ENCODE data around the gene TUBGCP6.

TUBGCP6 gene

GRCh38 chr22:50261615-50262459, 17.0 kb upstream of the TUBGCP6 start, which contains the start of gene MAPK12:
MAPK12 (minus strand) TSS chr22:50261683; CDS start chr22:50261509, 174 bp downstream.
- no peak for DNase-seq

DNA sequence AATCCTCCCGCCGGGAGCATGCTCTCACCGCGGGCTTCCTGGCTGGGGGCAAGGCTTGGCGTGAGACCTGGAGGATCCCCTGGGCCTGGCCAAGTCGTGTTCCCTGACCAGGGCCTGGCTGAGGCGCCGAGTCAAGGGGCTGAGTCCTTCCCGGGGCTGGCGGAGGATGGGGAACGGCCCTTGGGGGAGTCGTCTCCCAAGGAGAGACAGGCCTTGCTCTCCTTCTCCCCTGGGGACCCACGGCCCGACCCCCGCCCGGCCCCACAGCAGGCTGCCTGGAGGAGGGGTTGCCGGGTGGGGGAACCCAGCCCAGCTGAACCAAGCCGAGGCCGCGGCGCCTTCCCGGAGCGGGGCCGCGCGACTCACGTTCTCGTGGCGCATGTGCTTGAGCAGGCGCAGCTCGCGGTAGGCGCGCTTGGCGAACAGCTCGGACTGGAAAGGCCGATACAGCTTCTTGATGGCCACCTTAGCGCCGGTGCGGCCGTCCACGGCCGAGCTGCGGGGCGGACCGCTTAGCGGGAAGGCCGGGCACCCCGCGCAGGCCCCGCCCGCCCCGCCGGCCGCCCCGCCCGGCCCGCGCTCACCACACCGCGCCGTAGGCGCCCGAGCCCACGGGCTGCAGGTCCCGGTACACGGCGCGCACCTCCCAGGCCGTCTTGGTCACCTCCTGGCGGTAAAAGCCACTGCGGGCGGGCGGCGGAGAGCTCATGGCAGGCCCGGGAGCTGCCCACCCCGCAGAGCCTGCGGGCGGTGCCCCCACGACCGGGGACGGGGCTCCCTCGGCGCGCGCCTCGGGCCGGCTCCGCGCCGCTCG, 16.2 kb upstream of the TUBGCP6 start:
- peak; percentile 46 for DNase-seq

DNA sequence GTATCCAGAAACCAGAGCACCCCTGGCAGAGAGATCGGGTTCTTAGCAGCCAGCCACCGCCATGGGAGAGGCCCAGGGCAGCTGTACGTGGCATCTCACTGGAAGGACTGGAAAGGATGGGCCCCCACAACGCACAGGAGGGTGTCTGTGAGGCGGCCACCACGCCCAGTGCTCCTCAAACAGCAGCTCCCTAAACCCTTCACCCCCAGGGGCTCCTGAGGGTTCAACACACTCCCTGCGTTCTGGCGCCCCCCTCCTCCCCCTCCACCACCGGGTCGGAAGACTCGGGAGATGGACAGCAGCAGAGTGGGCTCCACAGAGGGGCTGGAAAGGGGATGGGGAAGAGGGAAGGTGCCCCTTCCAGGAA, 15.6 kb upstream of the TUBGCP6 start:
- no peak for DNase-seq

DNA sequence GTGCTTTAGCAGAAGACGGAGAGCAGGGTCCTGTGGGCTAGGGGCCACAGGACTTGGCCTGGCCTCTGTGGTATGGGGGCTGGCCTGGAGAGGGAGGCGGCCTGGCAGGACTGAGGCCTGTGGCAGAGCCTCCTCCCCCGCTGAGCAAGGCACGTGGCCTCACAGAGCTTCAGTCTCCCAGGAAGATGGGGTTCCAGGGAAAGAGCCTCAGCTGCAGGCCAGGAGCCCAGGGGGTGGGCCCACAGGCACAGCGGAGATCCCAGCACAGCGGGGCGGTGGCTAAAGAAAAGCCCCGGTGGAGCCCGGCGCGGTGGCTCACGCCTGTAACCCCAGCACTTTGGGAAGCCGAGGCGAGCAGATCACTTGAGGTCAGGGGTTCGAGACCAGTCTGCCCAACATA, 14.5 kb upstream of the TUBGCP6 start:
- DNase-seq: no peak

DNA sequence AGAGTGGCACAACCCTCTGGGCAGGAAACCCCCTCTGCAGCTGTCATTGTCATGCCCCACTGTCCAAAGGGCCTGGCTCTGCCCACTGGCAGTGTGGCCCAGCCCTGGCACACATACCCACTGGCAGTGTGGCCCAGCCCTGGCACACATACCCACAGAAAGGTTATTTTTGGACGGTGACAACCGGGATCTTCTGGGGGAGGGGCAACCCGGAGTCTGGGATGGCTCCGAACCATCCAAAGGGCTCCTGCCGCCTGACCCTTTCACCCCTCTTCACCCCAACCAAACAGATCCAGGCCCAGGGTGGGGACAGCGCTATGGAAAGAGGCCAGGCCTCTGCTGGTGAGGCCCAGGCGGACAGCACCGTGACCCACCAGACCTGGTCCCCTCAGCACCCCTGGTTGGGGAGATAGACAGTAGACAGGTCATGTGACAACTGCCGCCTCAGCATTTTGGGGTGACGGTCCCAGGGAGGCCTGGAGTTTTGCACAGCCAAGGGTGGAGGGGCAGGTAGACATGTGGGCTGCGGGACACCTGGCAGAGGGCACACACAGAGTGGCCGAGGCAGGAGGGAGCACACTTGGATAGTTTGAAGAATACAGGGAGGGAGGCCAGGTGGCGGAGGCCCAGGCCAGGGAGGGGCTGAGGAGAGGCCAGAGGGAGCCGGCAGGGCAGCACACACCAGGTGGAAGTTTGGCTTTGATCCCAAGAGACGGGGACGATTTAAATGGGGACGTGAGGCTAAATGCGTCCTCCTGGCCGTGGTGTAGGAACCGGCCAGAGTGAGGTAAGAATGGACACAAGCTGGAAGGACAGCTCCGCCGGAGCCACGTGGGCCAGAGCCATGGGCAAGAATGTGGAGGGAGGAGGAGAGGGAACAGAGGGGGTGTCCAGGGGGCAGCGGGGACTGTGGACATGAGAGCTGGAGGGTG, 13.8 kb upstream of the TUBGCP6 start:
- DNase-seq: no peak

DNA sequence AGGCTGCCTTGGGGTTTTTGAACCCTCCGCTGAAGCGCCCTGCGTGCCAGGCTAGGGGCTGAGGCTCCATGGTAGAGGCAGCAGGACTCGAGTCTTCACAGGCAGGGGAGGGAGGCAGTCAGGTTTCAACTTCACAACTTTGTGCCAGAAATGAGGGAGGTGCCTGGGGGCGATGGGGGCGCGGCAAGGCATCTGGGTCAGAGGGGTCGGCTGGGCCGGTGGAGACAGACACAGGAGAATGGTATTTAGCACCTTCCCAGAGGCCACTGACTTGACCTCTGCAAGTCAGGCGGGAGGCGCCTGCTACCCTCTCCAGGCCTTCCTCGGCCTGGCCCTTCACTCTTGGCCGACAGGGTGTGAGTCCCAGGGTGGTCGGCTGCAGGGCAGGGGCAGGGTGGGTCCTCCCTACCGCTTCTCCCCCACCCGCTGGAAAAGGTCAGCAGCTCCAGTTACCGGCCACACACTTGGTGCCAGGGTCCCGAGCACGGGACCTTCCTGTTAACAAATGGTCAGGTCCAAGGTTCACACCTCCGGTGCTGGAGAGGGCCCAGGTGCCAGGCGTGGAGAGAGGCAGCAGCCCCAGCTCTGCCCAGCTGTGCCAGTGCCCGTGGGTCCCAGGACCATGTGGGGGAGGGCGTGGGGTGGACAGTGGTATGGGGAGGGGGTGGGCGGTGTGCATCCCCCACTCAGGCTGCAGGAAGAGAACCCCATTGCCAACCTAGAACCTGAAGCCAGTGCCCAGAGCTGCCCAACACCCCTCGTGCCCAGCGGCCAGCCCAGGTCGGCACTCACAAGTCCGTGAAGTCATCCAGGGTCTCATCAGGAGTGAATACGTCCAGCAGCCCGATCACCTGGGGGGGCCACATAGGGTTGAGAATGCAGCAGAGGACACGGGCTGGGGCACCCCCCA, 12.9 kb upstream of the TUBGCP6 start:
- no peak for DNase-seq

GRCh38 chr22:50257041-50257440, 12.2 kb upstream of the TUBGCP6 start:
- no peak for DNase-seq

DNA sequence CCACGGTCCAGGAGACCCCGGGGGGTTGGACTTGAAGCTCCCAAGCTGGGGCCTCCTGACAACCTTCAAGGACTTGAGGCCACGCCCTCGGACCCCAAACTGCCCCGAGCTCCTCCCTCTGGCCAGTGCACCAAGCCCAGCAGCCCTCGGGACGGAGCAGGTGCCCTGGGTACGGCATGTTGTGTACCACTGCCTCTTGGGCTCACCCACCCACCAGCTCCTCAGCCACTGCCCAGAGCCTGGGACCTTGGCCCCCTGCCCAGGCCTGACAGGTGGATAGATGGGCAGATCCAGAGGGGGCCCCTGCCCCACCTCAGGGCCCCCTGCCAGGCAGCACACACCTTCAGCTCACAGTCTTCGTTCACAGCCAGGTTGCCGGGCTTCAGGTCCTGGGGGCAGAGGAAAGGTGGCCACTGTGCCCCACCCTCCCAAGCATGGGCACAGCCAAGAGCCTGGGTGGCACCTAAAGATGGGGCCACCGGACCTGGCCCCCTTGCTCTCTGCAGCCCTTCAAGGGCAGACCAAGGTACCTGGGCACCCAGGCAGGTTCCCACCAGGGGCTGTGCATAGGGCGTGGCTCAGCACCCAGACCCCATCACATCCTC, 11.5 kb upstream of the TUBGCP6 start:
- DNase-seq: no peak

GRCh38 chr22:50255607-50256006, 10.8 kb upstream of the TUBGCP6 start:
- DNase-seq: no peak

DNA sequence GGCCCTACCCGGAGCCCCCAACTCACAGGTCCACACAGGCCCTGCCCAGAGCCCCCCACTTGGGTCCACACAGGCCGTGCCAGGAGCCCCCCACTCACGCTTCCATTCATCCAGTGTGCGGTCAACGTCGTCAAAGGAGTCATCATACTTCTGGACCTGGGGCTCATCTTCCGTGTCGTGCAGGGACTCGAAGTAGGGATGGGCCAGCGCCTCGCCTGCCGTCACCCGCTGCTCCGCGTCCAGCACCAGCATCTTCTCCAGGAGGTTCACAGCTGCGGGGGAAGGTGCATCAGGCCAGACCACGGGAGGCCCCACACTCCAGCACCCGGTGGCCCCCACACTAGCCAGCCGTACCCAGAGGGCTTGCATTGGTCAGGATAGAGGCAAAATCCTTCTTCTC, 10.3 kb upstream of the TUBGCP6 start:
- no peak for DNase-seq

DNA sequence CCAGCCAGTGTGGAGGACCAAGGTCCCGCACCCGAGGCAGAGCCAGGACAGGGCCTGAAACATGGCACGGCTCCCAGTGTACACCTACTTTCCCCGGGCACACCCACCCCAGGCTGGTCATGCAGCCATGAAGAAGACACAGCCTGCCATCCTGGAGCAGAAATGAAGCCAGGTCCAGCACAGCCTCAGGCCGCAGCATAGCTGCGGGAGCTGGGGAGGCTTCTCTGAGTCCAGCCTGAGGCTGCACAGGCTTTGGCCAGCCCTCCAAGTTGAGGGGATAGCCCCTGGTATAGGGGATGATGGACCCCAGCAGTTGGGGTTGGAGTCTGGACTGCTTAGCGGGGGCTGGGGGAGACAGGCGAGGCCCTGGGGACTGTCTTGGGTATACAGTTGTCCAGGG, 9.1 kb upstream of the TUBGCP6 start:
- no peak for DNase-seq

- no peak for DNase-seq
These were observed 8.5 kb upstream of the TUBGCP6 start for GRCh38 chr22:50253046-50253915.

GRCh38 chr22:50252082-50253045, 7.5 kb upstream of the TUBGCP6 start:
- DNase-seq: peak; percentile 67

- DNase-seq: no peak
These were observed 6.8 kb upstream of the TUBGCP6 start for GRCh38 chr22:50251477-50252081.

GRCh38 chr22:50250555-50251476, 6.0 kb upstream of the TUBGCP6 start, which contains the start of gene HDAC10:
HDAC10 (minus strand) TSS chr22:50251265; CDS start chr22:50251032, 233 bp downstream.
- peak; percentile 91 for DNase-seq

GRCh38 chr22:50250249-50250554, 5.4 kb upstream of the TUBGCP6 start:
- DNase-seq: no peak
